ENCODE data around the gene CRMP1.

- TF ChIP-seq EZH2 (IDR thresholded peaks at IDR 0.05; ENCODE audit: low read length), result no peak
- no peak for TF ChIP-seq CTCF (optimal IDR thresholded peaks at IDR 0.05 in 1 of 3, IDR thresholded peaks at IDR 0.05 in 1 of 3, conservative IDR thresholded peaks at IDR 0.05 in 1 of 3; ENCODE audit: extremely low read depth in 1 of 3, insufficient read depth in 2 of 3, low read length in 3 of 3)
Observed at GRCh38 chr4:5925419-5926200, 32.7 kb upstream of the CRMP1 start.

Measured in keratinocyte (primary cell).